ENCODE results near the gene RELCH.

- TF ChIP-seq POLR2A (IDR thresholded peaks at IDR 0.05; ENCODE audit: low read depth, low read length) (no peak), POLR2AphosphoS5 (IDR thresholded peaks at IDR 0.05; ENCODE audit: low read depth, low read length) (no peak), TAF1 (IDR thresholded peaks at IDR 0.05; ENCODE audit: borderline replicate concordance, low read depth, low read length) (no peak)
Observed at GRCh38 chr18:62345909-62346308, 158.9 kb downstream of the RELCH start.

All from GM12892 (cell line).